Measurements from ENCODE around the gene ANKRD33B. TPM values are rescaled to one million over a fixed set of nuclear protein-coding genes. Genes with fewer than 3 reads are reported as not detected.

Gene ANKRD33B
- total and polyA plus RNA-seq, 9 of the 15 experiments (the other 6 are each of a cell fraction or from before 2014, with no cell fraction given), result 0.10 to 1.7 (median 0.40) TPM

DNA sequence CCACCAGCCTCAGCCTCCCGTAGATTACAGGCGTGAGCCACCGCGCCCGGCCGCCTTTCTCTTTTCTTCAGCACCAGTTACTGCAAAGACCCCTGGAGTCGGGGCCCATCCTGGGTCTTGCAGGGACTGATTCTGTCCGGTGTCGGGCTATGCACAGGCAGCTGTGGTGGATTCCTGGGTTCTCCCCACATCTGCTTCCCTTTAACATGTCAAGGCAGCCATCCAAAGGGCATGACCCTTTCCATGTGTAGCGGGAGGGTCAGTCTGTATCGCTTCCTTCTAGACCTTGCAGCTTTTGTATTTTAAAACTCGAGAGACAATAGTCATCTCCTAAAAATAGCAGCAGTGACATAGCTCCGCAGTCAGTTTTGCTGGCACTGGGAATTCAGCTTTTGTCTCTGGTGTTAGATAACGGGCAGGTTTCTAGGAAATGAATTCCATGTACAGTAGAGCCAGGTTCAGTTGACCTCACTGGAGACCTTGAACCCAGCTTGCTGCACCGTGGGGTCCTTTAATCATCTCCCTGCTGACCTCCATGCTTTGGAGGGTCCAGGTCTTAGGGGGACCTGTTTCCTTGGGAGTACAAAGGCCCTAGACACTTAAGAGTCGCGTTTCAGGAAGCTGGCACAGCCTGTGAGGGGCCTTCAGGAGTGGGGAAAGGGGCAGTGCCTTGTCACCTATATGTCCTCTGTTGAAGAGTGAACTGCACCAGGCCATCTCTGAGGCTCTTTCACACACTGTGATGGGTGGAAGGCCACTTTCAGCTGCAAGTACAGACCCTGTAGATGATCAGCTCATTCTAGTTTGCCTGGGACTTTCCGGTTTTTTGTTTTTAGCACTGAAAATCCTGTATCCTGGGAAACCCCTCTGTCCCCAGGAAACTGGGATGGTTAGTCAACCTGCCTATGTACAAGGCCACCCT, 13.8 kb downstream of the ANKRD33B start (continued):
- TF ChIP-seq THRB (CRISPR knock-in tag; conservative IDR thresholded peaks at IDR 0.05) (no peak), ZNF77 (CRISPR knock-in tag; IDR thresholded peaks at IDR 0.05) (no peak), FOXP4 (CRISPR knock-in tag; IDR thresholded peaks at IDR 0.05; ENCODE audit: borderline replicate concordance) (no peak), MYNN (IDR thresholded peaks at IDR 0.05) (no peak), MYNN (CRISPR knock-in tag; IDR thresholded peaks at IDR 0.05) (no peak), ZBTB11 (CRISPR knock-in tag; IDR thresholded peaks at IDR 0.05) (no peak), SMC3 (conservative IDR thresholded peaks at IDR 0.05; ENCODE audit: insufficient read depth, low read depth, low read length) (no peak), PATZ1 (CRISPR knock-in tag; IDR thresholded peaks at IDR 0.05; ENCODE audit: borderline replicate concordance) (no peak), TCF3 (CRISPR knock-in tag; IDR thresholded peaks at IDR 0.05) (peak; percentile 84)
- TF ChIP-seq, protein P1, sequence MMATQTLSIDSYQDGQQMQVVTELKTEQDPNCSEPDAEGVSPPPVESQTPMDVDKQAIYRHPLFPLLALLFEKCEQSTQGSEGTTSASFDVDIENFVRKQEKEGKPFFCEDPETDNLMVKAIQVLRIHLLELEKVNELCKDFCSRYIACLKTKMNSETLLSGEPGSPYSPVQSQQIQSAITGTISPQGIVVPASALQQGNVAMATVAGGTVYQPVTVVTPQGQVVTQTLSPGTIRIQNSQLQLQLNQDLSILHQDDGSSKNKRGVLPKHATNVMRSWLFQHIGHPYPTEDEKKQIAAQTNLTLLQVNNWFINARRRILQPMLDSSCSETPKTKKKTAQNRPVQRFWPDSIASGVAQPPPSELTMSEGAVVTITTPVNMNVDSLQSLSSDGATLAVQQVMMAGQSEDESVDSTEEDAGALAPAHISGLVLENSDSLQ (IDR thresholded peaks at IDR 0.05), result 0 out of 2 replicates have a peak, but pooled peaks have one; percentile 9
- TF ChIP-seq, protein P2, sequence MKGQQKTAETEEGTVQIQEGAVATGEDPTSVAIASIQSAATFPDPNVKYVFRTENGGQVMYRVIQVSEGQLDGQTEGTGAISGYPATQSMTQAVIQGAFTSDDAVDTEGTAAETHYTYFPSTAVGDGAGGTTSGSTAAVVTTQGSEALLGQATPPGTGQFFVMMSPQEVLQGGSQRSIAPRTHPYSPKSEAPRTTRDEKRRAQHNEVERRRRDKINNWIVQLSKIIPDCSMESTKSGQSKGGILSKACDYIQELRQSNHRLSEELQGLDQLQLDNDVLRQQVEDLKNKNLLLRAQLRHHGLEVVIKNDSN (CRISPR knock-in tag; IDR thresholded peaks at IDR 0.05), result no peak

All from K562 (cell line).